ENCODE data around the gene LDLR. TPM values are rescaled to one million over a fixed set of nuclear protein-coding genes. Genes with fewer than 3 reads are reported as not detected.
"Not testable (repeated sequence)": the region's sequence is repeated elsewhere in the genome, so short reads cannot be mapped to it uniquely, and the experiment has no call there.

Gene LDLR
- total RNA-seq, 1 donor from 2014 or later, result 8.2 TPM

DNA sequence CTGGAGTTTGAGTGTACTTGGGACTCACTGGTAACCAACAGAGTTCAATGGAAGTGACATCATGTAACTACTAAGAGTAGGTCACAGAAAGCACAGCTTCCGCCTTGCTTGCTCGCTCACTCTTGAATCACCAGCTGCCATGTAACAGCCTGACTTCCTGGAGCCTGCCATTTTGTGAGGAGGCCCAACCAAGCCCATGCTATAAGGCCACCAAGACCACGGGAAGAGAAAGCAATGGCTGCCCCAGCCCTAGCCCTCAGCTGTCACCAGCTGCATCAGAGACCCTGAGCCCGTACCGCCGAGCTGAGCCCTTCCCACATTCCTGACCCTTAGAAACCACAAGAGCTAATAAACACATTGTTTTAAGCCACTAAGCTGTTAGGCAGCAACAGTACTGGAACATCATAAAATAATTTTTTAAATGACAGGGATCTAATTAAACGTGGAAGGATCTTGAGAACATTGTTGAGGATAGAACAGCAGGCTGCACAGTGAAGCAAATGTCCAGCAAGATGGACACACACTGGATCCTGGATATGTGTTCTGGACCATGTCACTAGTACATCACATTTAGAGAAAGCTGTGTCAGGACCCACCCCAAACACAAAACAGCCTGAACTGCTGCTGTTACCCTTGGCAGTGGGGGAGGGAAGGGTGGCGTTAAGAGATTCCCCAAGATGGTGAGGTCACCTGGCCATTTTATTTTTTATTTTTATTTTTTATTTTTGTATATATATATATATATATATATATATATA is 21.7 kb upstream of the LDLR start:
- intact Hi-C loops (cut with micrococcal nuclease), result no loop called here
- ATAC-seq (no peak), DNase-seq (no peak)

DNA sequence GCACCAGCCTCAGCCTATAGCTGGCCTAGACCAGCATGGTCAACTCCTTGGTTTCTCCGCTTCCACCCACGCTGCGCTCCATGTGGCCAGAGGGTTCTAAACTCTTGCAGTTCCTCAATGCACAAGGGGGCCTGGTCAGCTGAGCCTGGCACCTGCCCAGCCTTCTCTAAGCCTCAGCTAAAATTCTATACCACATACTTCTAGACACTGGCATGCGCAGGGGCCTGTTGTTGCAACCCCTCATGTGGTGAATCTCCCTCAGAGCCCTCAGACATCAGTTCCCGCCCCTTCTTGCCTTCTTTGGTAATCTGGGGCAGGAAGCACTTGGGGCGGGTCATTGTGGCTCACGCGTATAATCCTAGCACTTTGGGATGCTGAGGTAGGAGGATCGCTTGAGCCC is 19.7 kb upstream of the LDLR start:
- intact Hi-C loops (cut with micrococcal nuclease), result no loop called here
- ATAC-seq (no peak), DNase-seq (no peak)

DNA sequence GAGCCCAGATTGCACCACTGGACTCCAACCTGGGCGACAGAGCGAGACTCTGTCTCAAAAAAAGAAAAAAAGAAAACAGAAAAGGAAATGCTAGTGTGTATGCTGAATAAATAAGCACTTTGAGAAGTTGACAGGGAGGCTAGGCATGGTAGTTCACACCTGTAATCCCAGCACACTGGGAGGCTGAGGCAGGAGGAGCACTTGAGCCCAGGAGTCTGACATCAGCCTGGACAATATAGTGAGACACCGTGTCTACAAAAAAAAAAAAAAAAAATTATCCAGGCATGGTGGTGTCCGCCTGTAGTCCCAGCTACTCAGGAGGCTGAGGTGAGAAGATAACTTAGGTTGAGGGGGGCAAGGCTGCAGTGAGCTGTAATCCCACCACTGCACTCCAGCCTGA is 19.1 kb upstream of the LDLR start:
- ATAC-seq, result no peak
- intact Hi-C loops (cut with micrococcal nuclease), result no loop called here

DNA sequence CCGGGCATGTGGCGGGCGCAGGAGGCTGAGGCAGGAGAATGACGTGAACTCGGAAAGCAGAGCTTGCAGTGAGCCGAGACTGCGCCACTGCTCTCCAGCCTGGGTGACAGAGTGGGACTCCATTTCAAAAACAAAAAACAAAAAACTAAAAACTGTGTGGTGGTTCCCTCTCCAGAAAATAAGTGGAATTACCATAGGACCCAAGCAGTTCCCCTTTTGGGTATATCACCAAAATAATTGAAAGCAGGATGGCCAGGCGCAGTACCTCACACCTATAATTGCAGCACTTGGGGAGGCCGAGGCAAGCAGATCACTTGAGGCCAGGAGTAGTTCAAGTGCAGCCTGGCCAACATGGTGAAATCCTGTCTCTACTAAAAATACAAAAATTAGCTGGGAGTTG is 15.7 kb upstream of the LDLR start:
- DNase-seq (no peak), ATAC-seq (no peak)
- intact Hi-C loops (cut with micrococcal nuclease), result no loop called here

More for the DNA sequence above, 19.1 kb upstream of the LDLR start:
- DNase-seq, result no peak

DNA sequence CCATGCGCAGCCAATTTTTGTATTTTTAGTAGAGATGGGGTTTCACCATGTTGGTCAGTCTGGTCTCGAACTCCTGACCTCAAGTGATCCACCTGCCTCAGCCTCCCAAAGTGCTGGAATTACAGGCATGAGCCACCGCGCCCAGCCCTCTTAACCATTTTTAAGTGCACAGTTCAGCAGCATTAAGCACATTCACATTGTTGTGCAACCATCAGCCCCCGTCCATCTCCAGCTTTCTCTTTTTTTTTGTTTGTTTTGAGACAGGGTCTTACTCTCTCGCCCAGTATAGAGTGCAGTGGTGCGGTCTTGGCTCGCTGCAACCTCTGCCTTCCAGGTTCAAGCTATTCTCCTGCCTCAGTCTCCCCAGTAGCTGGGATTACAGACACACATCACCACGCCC is 12.5 kb upstream of the LDLR start:
- DNase-seq; ATAC-seq; intact Hi-C loops (cut with micrococcal nuclease): not testable (repeated sequence)

DNA sequence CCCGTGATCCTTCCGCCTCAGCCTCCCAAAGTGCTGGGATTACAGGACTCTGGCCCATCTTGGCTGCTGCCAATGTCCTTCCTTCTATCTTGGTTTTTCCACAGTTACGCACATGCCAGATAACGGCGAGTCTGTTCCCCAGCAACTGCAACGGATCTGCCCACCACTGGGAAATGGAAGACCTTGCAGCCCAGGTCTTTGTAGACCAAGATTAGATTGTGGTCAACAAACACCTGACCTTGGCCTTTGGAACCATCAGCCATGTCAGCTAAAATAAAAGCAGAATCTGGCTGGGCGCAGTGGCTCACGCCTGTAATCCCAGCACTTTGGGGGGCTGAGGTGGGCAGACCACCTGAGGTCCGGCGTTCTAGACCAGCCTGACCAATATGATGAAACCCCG is 10.4 kb upstream of the LDLR start:
- no peak for DNase-seq
- ATAC-seq, result no peak
- intact Hi-C loops (cut with micrococcal nuclease), result no loop called here

DNA sequence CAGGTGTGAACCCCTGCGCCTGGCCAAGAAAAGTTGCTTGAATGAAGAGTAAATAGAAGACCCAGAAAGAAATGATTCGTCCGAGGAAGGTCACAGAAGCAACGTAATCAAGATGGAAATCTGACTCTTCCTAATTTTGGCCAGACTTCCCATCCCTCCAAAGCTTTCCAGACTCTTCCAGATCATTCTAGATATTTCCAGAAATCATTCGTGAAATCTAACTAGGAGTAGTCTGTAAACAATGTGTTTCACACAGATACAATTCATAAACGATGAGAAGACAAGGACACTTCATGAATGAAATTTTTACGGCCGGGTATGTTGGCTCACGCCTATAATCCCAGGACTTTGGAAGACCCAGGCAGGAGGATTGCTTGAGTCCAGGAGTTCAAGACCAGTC is 9.3 kb upstream of the LDLR start:
- DNase-seq, result no peak
- intact Hi-C loops (cut with micrococcal nuclease), result no loop called here
- ATAC-seq, result no peak

DNA sequence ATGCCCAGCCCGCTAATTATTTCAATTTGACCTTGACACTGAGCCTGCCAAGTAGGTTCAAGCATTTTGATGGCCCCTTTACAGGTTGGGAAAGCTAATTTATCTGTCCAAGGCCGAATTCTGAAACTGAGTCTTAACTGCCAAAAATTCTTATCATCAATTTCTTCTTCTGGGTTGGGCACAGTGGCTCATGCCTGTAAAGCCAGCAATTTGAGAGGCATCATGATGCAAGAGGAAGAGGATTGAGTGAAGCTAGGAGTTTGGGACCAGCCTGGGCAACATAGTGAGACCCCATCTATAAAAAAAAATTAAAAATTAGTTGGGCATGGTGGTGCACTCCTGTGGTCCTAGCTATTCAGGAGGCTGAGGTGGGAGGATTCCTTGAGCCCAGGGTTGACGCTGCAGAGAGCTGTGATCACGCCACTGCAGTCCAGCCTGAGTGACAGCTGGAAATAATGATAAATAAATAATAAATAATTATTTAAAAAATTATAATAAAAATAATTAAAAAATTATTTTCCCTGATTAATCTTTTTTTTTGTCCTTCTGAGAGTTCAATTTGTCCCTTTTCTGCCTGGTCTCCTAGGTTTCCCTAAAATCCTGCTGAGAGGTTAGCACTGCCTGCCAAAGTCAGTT is 1.3 kb upstream of the LDLR start:
- no peak for ATAC-seq
- intact Hi-C loops (cut with micrococcal nuclease), result no loop called here
- no peak for DNase-seq

DNA sequence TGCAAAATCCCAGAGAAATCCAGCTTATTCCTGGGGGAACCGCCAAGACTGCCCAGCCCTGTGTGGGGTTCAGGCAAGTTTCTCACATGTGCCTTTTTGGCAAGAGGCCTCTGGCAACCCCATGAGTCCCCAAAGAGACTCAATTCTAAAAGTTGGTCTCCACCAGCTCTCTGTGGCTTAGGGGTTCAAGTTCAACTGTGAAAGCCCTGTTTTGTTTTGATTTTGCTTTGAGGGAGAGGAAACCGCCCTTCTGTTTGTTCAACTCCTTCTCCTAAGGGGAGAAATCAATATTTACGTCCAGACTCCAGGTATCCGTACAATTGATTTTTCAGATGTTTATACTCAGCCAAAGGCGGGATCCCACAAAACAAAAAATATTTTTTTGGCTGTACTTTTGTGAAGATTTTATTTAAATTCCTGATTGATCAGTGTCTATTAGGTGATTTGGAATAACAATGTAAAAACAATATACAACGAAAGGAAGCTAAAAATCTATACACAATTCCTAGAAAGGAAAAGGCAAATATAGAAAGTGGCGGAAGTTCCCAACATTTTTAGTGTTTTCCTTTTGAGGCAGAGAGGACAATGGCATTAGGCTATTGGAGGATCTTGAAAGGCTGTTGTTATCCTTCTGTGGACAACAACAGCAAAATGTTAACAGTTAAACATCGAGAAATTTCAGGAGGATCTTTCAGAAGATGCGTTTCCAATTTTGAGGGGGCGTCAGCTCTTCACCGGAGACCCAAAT is 583 bp upstream of the LDLR start:
- DNase-seq (peak; percentile 41), ATAC-seq (no peak)
- intact Hi-C loops (cut with micrococcal nuclease), result no loop called here

DNA sequence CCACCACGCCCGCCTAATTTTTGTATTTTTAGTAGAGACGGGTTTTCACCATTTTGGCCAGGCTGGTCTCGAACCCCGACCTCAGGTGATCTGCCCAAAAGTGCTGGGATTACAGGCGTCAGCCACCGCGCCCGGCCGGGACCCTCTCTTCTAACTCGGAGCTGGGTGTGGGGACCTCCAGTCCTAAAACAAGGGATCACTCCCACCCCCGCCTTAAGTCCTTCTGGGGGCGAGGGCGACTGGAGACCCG is 676 bp downstream of the LDLR start:
- ATAC-seq; intact Hi-C loops (cut with micrococcal nuclease); DNase-seq: not testable (repeated sequence)

DNA sequence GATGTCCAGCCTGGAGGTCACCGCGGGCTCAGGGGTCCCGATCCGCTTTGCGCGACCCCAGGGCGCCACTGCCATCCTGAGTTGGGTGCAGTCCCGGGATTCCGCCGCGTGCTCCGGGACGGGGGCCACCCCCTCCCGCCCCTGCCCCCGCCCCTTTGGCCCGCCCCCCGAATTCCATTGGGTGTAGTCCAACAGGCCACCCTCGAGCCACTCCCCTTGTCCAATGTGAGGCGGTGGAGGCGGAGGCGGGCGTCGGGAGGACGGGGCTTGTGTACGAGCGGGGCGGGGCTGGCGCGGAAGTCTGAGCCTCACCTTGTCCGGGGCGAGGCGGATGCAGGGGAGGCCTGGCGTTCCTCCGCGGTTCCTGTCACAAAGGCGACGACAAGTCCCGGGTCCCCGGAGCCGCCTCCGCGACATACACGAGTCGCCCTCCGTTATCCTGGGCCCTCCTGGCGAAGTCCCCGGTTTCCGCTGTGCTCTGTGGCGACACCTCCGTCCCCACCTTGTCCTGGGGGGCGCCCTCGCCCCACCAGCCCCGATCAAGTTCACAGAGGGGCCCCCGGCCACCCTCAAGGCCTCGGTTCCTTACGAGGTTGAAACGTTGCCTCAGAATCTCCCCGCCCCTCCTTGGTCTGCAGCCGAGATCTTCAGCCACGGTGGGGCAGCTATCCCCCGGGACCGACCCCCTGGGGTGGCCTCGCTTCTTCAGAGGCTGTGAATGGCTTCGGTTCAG is 1.2 kb downstream of the LDLR start:
- DNase-seq (peak; percentile 99), ATAC-seq (peak; percentile 93)
- intact Hi-C loops (cut with micrococcal nuclease), result no loop called here

DNA sequence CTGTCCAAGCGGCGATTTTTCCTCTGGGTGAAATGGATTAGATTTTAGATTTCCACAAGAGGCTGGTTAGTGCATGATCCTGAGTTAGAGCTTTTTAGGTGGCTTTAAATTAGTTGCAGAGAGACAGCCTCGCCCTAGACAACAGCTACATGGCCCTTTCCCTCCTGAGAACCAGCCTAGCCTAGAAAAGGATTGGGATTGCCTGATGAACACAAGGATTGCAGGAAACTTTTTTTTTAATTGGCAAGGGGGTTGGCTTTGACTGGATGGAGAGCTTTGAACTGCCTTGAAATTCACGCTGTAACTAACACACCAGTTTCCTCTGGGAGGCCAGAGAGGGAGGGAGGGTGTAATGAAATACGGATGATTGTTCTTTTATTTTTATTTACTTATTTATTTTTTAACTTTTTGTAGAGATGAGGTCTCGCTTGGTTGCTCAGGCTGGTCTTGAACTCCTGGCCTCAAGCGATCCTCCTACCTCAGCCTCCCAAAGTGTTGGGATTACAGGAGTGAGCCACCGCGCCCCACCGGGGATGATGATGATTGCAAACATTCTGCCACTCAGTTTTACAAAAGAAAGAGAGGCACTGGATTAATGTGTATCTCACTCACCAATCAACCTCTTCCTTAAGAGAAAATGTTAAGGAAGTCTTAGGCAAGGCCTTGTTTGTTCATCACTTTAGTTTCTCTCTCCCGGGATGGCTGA is 1.9 kb downstream of the LDLR start:
- DNase-seq (no peak), ATAC-seq (no peak)
- intact Hi-C loops (cut with micrococcal nuclease), result no loop called here

DNA sequence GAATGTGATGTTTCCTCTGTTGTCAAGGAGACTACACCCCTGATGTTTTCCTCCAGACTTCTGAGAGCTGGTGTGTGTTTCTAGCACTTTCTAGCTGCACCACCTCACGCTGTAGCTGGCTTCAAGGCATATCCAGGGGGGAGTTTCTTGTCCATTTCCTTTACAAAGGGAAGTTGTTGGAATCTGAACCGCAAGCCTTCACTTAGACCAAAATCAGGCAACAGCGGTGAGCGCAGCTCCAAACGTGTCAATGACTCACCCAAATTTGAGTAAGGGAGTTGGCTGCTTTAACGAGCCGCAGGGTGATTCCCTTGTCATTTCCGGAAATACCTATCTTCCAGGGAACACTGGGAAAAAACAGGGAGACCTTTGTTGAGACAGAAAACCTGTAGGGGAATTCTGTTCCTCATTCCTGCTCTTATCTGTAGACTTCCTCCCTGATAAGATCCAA is 2.5 kb downstream of the LDLR start:
- DNase-seq, result peak; percentile 45
- intact Hi-C loops (cut with micrococcal nuclease), result no loop called here
- peak; percentile 1 for ATAC-seq

DNA sequence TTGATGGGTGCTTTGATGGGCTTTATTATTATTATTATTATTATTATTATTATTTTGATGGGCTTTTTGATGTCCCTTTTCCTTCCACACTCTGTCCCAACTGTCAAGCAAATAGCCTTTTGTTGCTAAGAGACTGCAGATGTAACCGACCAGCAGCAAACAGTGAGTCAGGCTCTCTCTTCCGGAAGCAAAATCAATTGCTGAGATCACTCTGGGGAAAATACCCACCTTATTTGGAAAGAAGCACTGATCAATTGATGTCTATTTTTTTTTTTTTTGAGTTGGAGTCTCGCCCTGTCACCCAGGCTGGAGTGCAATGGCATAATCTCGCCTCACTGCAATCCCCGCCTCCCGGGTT is 2.9 kb downstream of the LDLR start:
- intact Hi-C loops (cut with micrococcal nuclease), result no loop called here
- no peak for ATAC-seq
- no peak for DNase-seq

DNA sequence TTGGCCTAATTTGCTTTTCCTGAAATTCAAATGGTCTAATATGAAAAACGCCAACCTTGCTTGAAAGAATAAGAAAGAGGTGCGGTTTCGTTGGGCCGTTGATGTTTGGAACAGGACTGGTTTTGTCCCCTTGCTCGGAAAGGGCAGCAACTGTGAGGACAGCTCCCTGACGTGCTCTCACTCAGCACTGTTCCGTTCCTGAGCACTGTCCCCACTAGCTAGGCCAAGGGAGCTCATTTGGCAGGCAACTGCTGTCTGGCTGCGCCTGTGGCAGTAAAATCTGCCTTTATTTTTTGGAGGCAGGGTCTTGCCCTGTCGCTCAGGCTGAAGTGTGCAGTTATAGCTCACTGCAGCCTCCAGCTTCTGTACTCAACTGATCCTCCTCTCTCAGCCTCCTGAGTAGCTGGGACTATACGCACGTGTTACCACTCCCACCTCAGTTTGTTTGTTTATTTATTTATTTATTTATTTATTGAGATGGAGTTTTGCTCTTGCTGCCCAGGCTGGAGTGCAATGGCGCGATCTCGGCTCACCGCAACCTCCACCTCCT is 4.5 kb downstream of the LDLR start:
- intact Hi-C loops (cut with micrococcal nuclease), result no loop called here

DNA sequence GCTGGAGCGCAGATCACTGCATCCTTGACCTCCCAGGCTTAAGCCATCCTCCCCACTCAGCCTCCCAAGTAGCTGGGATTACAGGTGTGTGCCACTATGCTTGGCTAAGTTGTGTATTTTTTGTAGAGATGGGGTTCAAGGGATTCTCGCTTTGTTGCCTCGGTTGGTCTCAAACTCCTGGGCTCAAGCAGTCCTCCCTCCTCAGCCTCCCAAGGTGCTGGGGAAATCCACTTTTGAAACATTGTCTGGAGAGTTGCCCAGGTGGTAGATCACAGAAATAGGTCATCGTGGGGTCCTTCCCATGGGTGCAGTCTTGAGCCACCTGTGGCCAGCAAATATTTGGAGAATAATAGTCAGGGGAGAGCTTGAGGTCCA is 5.2 kb downstream of the LDLR start:
- no peak for ATAC-seq
- no peak for DNase-seq
- intact Hi-C loops (cut with micrococcal nuclease), result no loop called here

More for the DNA sequence above, 4.5 kb downstream of the LDLR start:
- DNase-seq, result no peak
- no peak for ATAC-seq

DNA sequence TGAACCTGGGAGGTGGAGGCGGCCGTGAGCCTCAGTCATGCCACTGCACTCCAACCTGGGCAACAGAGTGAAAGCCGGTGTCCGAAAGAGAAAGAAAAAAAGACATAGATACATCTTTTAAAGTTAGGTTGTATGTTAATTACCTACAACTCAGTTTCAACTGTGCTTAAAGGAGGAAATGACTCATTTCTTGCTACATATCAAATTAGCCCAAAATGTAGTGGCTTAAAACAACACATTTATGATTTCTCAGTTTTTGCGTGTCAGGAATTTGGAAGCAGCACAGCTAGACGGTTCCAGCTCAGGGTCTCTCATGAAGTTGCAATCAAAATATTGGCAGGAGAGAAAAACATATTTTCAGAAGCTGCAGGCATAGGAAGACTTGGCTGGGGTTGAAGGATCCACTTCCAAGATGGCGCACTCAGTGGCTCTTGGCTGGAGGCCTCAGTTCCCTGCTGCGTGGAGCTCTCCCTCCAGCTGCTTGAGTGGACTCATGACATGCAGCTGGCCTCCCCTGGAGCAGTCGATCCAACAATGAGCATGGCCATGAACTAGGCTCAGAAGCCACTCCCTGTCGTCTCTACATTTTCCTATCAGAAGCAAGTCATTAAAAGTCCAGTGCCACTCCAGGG is 7.1 kb downstream of the LDLR start:
- ATAC-seq, result peak; percentile 86
- intact Hi-C loops (cut with micrococcal nuclease), result no loop called here
- DNase-seq, result peak; percentile 74

DNA sequence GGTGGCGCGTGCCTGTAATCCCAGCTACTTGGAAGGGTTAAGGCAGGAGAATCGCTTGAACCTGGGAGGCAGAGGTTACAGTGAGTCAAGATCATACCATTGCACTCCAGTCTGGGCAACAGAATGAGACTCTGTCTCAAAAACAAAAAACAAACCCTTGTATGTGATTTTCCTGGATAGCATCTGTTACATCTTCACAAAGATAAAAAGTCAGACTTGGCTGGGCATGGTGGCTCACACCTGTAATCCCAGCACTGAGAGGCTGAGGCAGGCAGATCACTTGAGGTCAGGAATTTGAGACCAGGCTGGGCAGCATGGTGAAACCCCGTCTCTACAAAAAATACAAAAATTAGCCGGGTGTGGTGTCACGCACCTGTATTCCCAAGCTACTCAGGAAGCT is 8.1 kb downstream of the LDLR start:
- ATAC-seq; intact Hi-C loops (cut with micrococcal nuclease); DNase-seq: not testable (repeated sequence)

DNA sequence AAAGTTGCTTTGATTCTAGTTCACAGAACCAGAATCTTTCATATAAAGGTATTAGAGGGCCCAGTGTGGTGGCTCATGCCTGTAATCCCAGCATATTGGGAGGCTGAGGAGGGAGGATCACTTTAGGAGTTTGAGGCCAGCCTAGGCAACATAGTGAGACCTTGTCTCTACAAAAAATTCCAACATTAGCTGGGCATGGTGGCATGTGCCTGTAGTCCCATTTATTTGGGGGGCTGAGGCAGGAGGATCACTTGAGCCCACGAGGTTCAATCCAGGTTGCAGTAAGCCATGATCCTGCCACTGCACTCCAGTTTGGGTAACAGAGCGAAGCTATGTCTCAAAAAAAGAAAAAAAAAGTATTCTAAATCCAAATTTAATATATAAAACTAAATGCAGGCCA is 9.1 kb downstream of the LDLR start:
- intact Hi-C loops (cut with micrococcal nuclease), result no loop called here
- ATAC-seq, result no peak

More for the DNA sequence above, 9.1 kb downstream of the LDLR start:
- no peak for DNase-seq

All from left ventricle myocardium superior (tissue), 1 donor.